Stimulated activated naive B cell treated with anti-CD40 and anti-IgM and Interleukin-4, amounts not matched to agents 10 μg/mL and 1 μg/mL and 100 μg/mL, for 72 hours (primary cell): ENCODE results near the gene SLC35B2.

Experiments used
- ATAC-seq, 2 donors: fragments of 150-1000 bp; cut with Tn5 transposase; replicated peaks; 2 replicates each; pipeline ENCODE4 v1.10.0; 2021; ENCODE audit warnings: moderate library complexity in 1 of 2
- DNase-seq: peaks from one replicate; pipeline ENCODE4 v3.0.0; 2021
- H3K27ac Mint-ChIP-seq: one replicate; pipeline ENCODE4 v1.8.0; 2022; ENCODE audit warnings: mild to moderate bottlenecking, mixed read lengths
- H3K27me3 Mint-ChIP-seq, 2 donors: one replicate each; pipeline ENCODE4 v1.8.0; 2022; ENCODE audit warnings: mixed read lengths in 2 of 2
- H3K36me3 Mint-ChIP-seq, 2 donors: one replicate each; pipeline ENCODE4 v1.8.0; 2022; ENCODE audit warnings: mixed read lengths in 2 of 2, mild to moderate bottlenecking in 1 of 2
- H3K4me1 Mint-ChIP-seq, 2 donors: one replicate each; pipeline ENCODE4 v1.8.0; 2022; ENCODE audit warnings: mixed read lengths in 2 of 2, mild to moderate bottlenecking in 1 of 2
- H3K4me3 Mint-ChIP-seq, 2 donors: one replicate each; pipeline ENCODE4 v1.8.0; 2022; ENCODE audit warnings: mild to moderate bottlenecking in 2 of 2, mixed read lengths in 2 of 2, moderate library complexity in 1 of 2
- H3K9me3 Mint-ChIP-seq, 2 donors: one replicate each; pipeline ENCODE4 v1.8.0; 2022; ENCODE audit warnings: mixed read lengths in 2 of 2, mild to moderate bottlenecking in 1 of 2

Gene SLC35B2

GRCh38 chr6:44224029-44224964 lies 33.0 kb downstream of the SLC35B2 start:
- Mint-ChIP-seq H3K9me3 (no peaks in the 10 kb centered on the region), H3K4me1 (peaks cover 39 to 61% of the 10 kb centered on the region in 2 donors), H3K4me3 (peak overlapping the region; percentile 81 to 84), H3K27me3 (peaks cover 0 to 3% of the 10 kb centered on the region in 2 donors), H3K27ac (peak overlapping the region; percentile 37), H3K36me3 (peaks cover 4 to 16% of the 10 kb centered on the region in 2 donors)
- DNase-seq (no peak), ATAC-seq (peak; percentile 23 to 25)

GRCh38 chr6:44223319-44224028 lies 33.9 kb downstream of the SLC35B2 start, which contains the start of gene SLC29A1:
Gene SLC29A1, plus strand, starts transcription at chr6:44223595. Its CDS starts 3,719 bp downstream, at chr6:44227314.
- H3K27me3 Mint-ChIP-seq, result peaks cover 0 to 6% of the 10 kb centered on the region in 2 donors
- DNase-seq (peak; percentile 66), ATAC-seq (peak; percentile 72 to 75)
- no peaks in the 10 kb centered on the region for H3K9me3 Mint-ChIP-seq
- H3K4me1 Mint-ChIP-seq, result peaks cover 43 to 69% of the 10 kb centered on the region in 2 donors
- peak within 1 kb of the TSS; percentile 72 for H3K27ac Mint-ChIP-seq
- peaks cover 0 to 10% of the 10 kb centered on the region in 2 donors for H3K36me3 Mint-ChIP-seq
- peak within 1 kb of the TSS; percentile 81 to 84 for H3K4me3 Mint-ChIP-seq

- peaks cover 46 to 73% of the 10 kb centered on the region in 2 donors for H3K4me1 Mint-ChIP-seq
- H3K36me3 Mint-ChIP-seq, result peaks cover 0 to 4% of the 10 kb centered on the region in 2 donors
- no peak for DNase-seq
Measured at GRCh38 chr6:44222486-44223318, 34.6 kb downstream of the SLC35B2 start.

GRCh38 chr6:44221961-44222335 lies 35.4 kb downstream of the SLC35B2 start:
- H3K27ac Mint-ChIP-seq, result no peak overlapping the region
- H3K27me3 Mint-ChIP-seq, result peaks cover 0 to 6% of the 10 kb centered on the region in 2 donors
- H3K36me3 Mint-ChIP-seq, result peaks cover 0 to 4% of the 10 kb centered on the region in 2 donors
- H3K4me3 Mint-ChIP-seq, result no peak overlapping the region
- DNase-seq, result no peak
- peaks cover 46 to 73% of the 10 kb centered on the region in 2 donors for H3K4me1 Mint-ChIP-seq
- no peaks in the 10 kb centered on the region for H3K9me3 Mint-ChIP-seq
- no peak for ATAC-seq

More at GRCh38 chr6:44222486-44223318, 34.6 kb downstream of the SLC35B2 start:
- Mint-ChIP-seq H3K27me3 (peaks cover 0 to 6% of the 10 kb centered on the region in 2 donors), H3K27ac (peak overlapping the region; percentile 72), H3K4me3 (peak overlapping the region; percentile 81 to 84), H3K9me3 (no peaks in the 10 kb centered on the region)
- no peak for ATAC-seq

GRCh38 chr6:44221291-44221960 lies 35.9 kb downstream of the SLC35B2 start:
- ATAC-seq, result peak; percentile 67
- H3K4me1 Mint-ChIP-seq, result peaks cover 46 to 68% of the 10 kb centered on the region in 2 donors
- H3K27ac Mint-ChIP-seq, result no peak overlapping the region
- peak; percentile 59 for DNase-seq
- H3K36me3 Mint-ChIP-seq, result peaks cover 0 to 4% of the 10 kb centered on the region in 2 donors
- H3K27me3 Mint-ChIP-seq, result peaks cover 0 to 6% of the 10 kb centered on the region in 2 donors
- H3K9me3 Mint-ChIP-seq, result no peaks in the 10 kb centered on the region
- H3K4me3 Mint-ChIP-seq, result peak overlapping the region in 1 of 2 donors; percentile 7

- DNase-seq (no peak), ATAC-seq (no peak)
- Mint-ChIP-seq H3K4me3 (peak overlapping the region in 1 of 2 donors; percentile 7), H3K36me3 (no peaks in the 10 kb centered on the region), H3K4me1 (peaks cover 42 to 62% of the 10 kb centered on the region in 2 donors), H3K27me3 (peaks cover 0 to 6% of the 10 kb centered on the region in 2 donors), H3K9me3 (no peaks in the 10 kb centered on the region), H3K27ac (no peak overlapping the region)
Measured at GRCh38 chr6:44220913-44221290, 36.4 kb downstream of the SLC35B2 start.

GRCh38 chr6:44219815-44220784 lies 37.2 kb downstream of the SLC35B2 start:
- Mint-ChIP-seq H3K27me3 (peaks cover 0 to 6% of the 10 kb centered on the region in 2 donors), H3K4me1 (peaks cover 39 to 56% of the 10 kb centered on the region in 2 donors), H3K9me3 (no peaks in the 10 kb centered on the region), H3K4me3 (peak overlapping the region; percentile 78 to 82), H3K27ac (peak overlapping the region; percentile 25), H3K36me3 (no peaks in the 10 kb centered on the region)
- DNase-seq (no peak), ATAC-seq (no peak)

GRCh38 chr6:44219053-44219814 lies 38.1 kb downstream of the SLC35B2 start:
- H3K4me1 Mint-ChIP-seq, result peaks cover 33 to 48% of the 10 kb centered on the region in 2 donors
- H3K36me3 Mint-ChIP-seq, result no peaks in the 10 kb centered on the region
- ATAC-seq (peak; percentile 43 to 44), DNase-seq (peak; percentile 28)
- peak overlapping the region; percentile 67 for H3K27ac Mint-ChIP-seq
- peaks cover under 1 to 6% of the 10 kb centered on the region in 2 donors for H3K27me3 Mint-ChIP-seq
- H3K4me3 Mint-ChIP-seq, result peak overlapping the region; percentile 78 to 82
- no peaks in the 10 kb centered on the region for H3K9me3 Mint-ChIP-seq

GRCh38 chr6:44217332-44218143 lies 39.8 kb downstream of the SLC35B2 start:
- Mint-ChIP-seq H3K27me3 (peaks cover 4 to 6% of the 10 kb centered on the region in 2 donors), H3K36me3 (no peaks in the 10 kb centered on the region), H3K9me3 (no peaks in the 10 kb centered on the region), H3K27ac (no peak overlapping the region), H3K4me1 (peaks cover 23 to 35% of the 10 kb centered on the region in 2 donors), H3K4me3 (no peak overlapping the region)
- ATAC-seq (no peak), DNase-seq (no peak)

- no peak within 1 kb of the TSS for H3K4me3 Mint-ChIP-seq
- H3K4me1 Mint-ChIP-seq, result peaks cover 17 to 28% of the 10 kb centered on the region in 2 donors
- H3K27ac Mint-ChIP-seq, result no peak within 1 kb of the TSS
- no peaks in the 10 kb centered on the region for H3K9me3 Mint-ChIP-seq
- H3K27me3 Mint-ChIP-seq, result peaks cover 4 to 6% of the 10 kb centered on the region in 2 donors
- ATAC-seq (no peak), DNase-seq (no peak)
- no peaks in the 10 kb centered on the region for H3K36me3 Mint-ChIP-seq
Measured at GRCh38 chr6:44216677-44217331, 40.5 kb downstream of the SLC35B2 start, which contains the start of gene MYMX. Gene MYMX, plus strand, starts transcription at chr6:44216926. Its CDS starts 546 bp downstream, at chr6:44217472.

- H3K4me3 Mint-ChIP-seq, result no peak overlapping the region
- DNase-seq (no peak), ATAC-seq (no peak)
- no peaks in the 10 kb centered on the region for H3K36me3 Mint-ChIP-seq
- peaks cover 3 to 4% of the 10 kb centered on the region in 2 donors for H3K27me3 Mint-ChIP-seq
- H3K9me3 Mint-ChIP-seq, result no peaks in the 10 kb centered on the region
- peaks cover 9 to 13% of the 10 kb centered on the region in 2 donors for H3K4me1 Mint-ChIP-seq
- no peak overlapping the region for H3K27ac Mint-ChIP-seq
Measured at GRCh38 chr6:44214307-44214706, 43.0 kb downstream of the SLC35B2 start.
